NT2/D1 (cell line): Measurements from ENCODE around the gene NSA2.

ENCODE experiments used
- DNase-seq: peaks from one replicate; pipeline ENCODE4 v3.0.0-alpha.2; 2011; ENCODE audit warnings: low read depth, low spot score
- H3K27me3 ChIP-seq: 2 replicates; pipeline ENCODE4 v1.6.0; 2011; ENCODE audit warnings: mild to moderate bottlenecking; ENCODE audit not compliant: insufficient read length, insufficient read depth
- H3K36me3 ChIP-seq: 2 replicates; pipeline ENCODE4 v1.6.1; 2011; ENCODE audit warnings: mild to moderate bottlenecking, low read length, mixed read lengths; ENCODE audit not compliant: insufficient read depth, insufficient read length
- H3K4me1 ChIP-seq: 2 replicates; pipeline ENCODE4 v1.5.1; 2011; ENCODE audit not compliant: insufficient read depth, insufficient read length
- H3K4me3 ChIP-seq: 2 replicates; pipeline ENCODE4 v1.5.1; 2011; ENCODE audit warnings: low read depth; ENCODE audit not compliant: insufficient read length
- H3K9ac ChIP-seq: 2 replicates; pipeline ENCODE4 v1.6.0; 2011; ENCODE audit warnings: low read depth; ENCODE audit not compliant: insufficient read length
- H3K9me3 ChIP-seq: 2 replicates; pipeline ENCODE4 v1.5.1; 2011; ENCODE audit warnings: mild to moderate bottlenecking, low read length; ENCODE audit not compliant: insufficient read depth
- SUZ12 ChIP-seq: IDR thresholded peaks from 2 replicates; pipeline ENCODE4 v1.6.1; 2011; ENCODE audit not compliant: insufficient read length, insufficient read depth; ENCODE audit errors: extremely low read depth
- YY1 ChIP-seq: IDR thresholded peaks from 2 replicates; pipeline ENCODE4 v1.6.1; 2011; ENCODE audit not compliant: insufficient read length, insufficient read depth
- ZNF274 ChIP-seq: IDR thresholded peaks from 2 replicates; pipeline ENCODE4 v1.6.1; 2011; ENCODE audit warnings: mild to moderate bottlenecking, low read depth, low read length

NSA2 gene

DNA sequence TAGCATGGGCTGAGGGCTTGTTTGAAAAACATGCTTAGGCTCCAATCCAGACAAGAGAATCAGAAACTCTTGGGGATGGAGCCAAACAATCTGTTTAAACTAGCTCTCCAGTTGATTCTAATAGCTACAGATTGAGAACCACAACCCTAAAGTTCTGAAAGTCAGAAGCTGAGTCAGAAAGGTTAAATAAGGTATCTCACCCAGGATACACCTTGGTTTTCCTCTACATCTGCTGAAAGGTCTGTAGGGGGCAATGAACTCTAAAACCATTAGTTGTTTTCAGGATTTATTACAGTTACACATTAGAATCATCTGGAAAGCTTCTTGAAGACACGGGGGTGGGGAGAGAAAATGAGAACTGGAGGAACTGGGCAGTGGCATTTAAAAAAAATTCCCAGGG lies 5.8 kb upstream of the NSA2 start:
- Histone ChIP-seq H3K36me3 (peaks cover 53% of the 10 kb centered on the region), H3K4me1 (no peaks in the 10 kb centered on the region)

GRCh38 chr5:74762599-74762998 lies 4.5 kb upstream of the NSA2 start:
- Histone ChIP-seq H3K4me3 (no peak overlapping the region), H3K9me3 (no peaks in the 10 kb centered on the region), H3K9ac (no peak overlapping the region), H3K36me3 (peaks cover 43% of the 10 kb centered on the region), H3K4me1 (no peaks in the 10 kb centered on the region), H3K27me3 (no peaks in the 10 kb centered on the region)
- TF ChIP-seq YY1 (no peak), SUZ12 (no peak), ZNF274 (no peak)
- DNase-seq = no peak

More for the DNA sequence above, 5.8 kb upstream of the NSA2 start:
- TF ChIP-seq YY1 (no peak), ZNF274 (no peak), SUZ12 (no peak)
- Histone ChIP-seq H3K9me3 (no peaks in the 10 kb centered on the region), H3K9ac (no peak overlapping the region), H3K4me3 (no peak overlapping the region), H3K27me3 (no peaks in the 10 kb centered on the region)
- no peak for DNase-seq

DNA sequence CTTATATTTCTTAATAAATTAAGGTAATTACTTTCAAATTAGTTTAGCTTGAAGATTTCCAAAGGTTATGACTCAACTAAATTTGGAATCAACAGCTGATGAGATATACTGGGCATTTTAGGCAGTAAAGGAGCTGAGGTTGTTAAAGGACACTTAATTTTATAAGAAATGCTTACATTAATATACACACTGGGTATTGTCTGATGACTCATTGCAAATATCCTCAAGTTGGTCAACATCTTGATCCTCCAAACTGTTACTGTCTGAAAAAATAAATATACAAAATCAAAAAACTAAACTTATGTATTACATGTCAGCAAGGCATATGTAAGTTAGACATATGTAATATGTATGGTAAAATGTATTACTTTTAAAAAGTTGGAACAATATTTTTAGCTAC lies 3.5 kb upstream of the NSA2 start:
- H3K4me1 ChIP-seq = no peaks in the 10 kb centered on the region
- DNase-seq = no peak
- no peaks in the 10 kb centered on the region for H3K9me3 ChIP-seq
- peaks cover 40% of the 10 kb centered on the region for H3K36me3 ChIP-seq
- no peak overlapping the region for H3K9ac ChIP-seq
- no peaks in the 10 kb centered on the region for H3K27me3 ChIP-seq
- TF ChIP-seq SUZ12 (no peak), ZNF274 (no peak), YY1 (no peak)
- H3K4me3 ChIP-seq = no peak overlapping the region

- TF ChIP-seq YY1 (no peak), SUZ12 (no peak), ZNF274 (no peak)
- peaks cover 43% of the 10 kb centered on the region for H3K36me3 ChIP-seq
- no peak overlapping the region for H3K4me3 ChIP-seq
- no peak for DNase-seq
- H3K9me3 ChIP-seq = no peaks in the 10 kb centered on the region
- H3K4me1 ChIP-seq = no peaks in the 10 kb centered on the region
- H3K27me3 ChIP-seq = no peaks in the 10 kb centered on the region
- no peak overlapping the region for H3K9ac ChIP-seq
These were observed 1.8 kb upstream of the NSA2 start for GRCh38 chr5:74765201-74765600.

GRCh38 chr5:74765929-74766328 lies 1.1 kb upstream of the NSA2 start:
- Histone ChIP-seq H3K4me3 (peak overlapping the region; percentile 91), H3K27me3 (no peaks in the 10 kb centered on the region), H3K4me1 (no peaks in the 10 kb centered on the region), H3K36me3 (peaks cover 44% of the 10 kb centered on the region), H3K9ac (peak overlapping the region; percentile 38), H3K9me3 (no peaks in the 10 kb centered on the region)
- no peak for DNase-seq
- TF ChIP-seq SUZ12 (no peak), ZNF274 (no peak), YY1 (no peak)

- H3K36me3 ChIP-seq = peaks cover 44% of the 10 kb centered on the region
- H3K4me1 ChIP-seq = no peaks in the 10 kb centered on the region
- H3K27me3 ChIP-seq = no peaks in the 10 kb centered on the region
- no peaks in the 10 kb centered on the region for H3K9me3 ChIP-seq
- H3K9ac ChIP-seq = peak overlapping the region; percentile 90
- H3K4me3 ChIP-seq = peak overlapping the region; percentile 91
- DNase-seq = no peak
- no peak for TF ChIP-seq SUZ12
- no peak for TF ChIP-seq YY1
- TF ChIP-seq ZNF274 = no peak
These were observed 616 bp upstream of the NSA2 start for GRCh38 chr5:74766418-74766848.

GRCh38 chr5:74767579-74767913 lies 497 bp downstream of the NSA2 start:
- DNase-seq = no peak
- peak overlapping the region; percentile 88 for H3K9ac ChIP-seq
- H3K27me3 ChIP-seq = no peaks in the 10 kb centered on the region
- H3K36me3 ChIP-seq = peaks cover 48% of the 10 kb centered on the region
- no peaks in the 10 kb centered on the region for H3K9me3 ChIP-seq
- no peak for TF ChIP-seq ZNF274
- TF ChIP-seq SUZ12 = no peak
- TF ChIP-seq YY1 = no peak
- no peaks in the 10 kb centered on the region for H3K4me1 ChIP-seq
- peak overlapping the region; percentile 91 for H3K4me3 ChIP-seq

DNA sequence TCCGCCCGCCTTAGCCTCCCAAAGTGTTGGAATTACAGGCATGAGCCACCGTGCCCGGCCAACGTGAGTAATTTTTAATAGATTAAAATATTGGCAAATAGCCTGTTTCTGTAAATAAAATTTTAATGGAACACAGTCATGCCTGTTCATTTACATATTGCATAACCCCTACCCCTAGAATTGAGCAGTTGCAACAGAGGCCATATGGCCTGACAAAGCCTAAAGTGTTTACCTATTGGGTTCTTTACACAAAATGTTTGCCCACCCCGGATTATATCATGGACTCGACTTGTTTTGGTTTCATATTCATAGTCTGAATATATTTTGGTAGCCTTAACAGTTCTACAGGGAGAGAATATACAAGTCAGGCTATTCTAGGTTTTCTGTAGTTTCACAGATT lies 5.3 kb downstream of the NSA2 start:
- H3K9me3 ChIP-seq = no peaks in the 10 kb centered on the region
- no peak for DNase-seq
- H3K4me1 ChIP-seq = no peaks in the 10 kb centered on the region
- no peaks in the 10 kb centered on the region for H3K27me3 ChIP-seq
- peaks cover 71% of the 10 kb centered on the region for H3K36me3 ChIP-seq
- TF ChIP-seq SUZ12 (no peak), ZNF274 (no peak), YY1 (no peak)
- H3K4me3 ChIP-seq = no peak overlapping the region
- no peak overlapping the region for H3K9ac ChIP-seq
